ENCODE measurements around the gene C1orf159.

C1orf159 gene

DNA sequence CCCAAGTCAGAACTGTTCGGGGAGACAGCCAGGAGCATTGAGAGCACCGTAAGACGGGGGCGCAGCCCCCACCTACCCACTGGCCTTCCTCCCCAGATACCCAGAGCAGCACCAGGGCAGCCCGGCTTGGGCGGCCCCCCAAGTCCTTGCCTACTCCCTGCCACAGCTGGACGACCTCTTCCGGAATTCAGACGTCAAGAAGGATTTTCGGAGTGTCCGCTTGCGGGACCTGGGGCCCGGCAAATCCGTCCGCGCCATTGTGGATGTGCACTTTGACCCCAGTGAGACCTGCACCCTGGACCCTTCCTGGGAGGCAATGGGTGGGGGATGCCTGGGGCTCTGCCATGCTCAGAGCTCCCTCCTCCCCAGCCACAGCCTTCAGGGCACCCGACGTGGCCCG lies 68.5 kb downstream of the C1orf159 start:
- FAIRE-seq (no peak), DNase-seq (ENCODE audit: insufficient read length, low spot score) (no peak)
- TF ChIP-seq, protein P1, sequence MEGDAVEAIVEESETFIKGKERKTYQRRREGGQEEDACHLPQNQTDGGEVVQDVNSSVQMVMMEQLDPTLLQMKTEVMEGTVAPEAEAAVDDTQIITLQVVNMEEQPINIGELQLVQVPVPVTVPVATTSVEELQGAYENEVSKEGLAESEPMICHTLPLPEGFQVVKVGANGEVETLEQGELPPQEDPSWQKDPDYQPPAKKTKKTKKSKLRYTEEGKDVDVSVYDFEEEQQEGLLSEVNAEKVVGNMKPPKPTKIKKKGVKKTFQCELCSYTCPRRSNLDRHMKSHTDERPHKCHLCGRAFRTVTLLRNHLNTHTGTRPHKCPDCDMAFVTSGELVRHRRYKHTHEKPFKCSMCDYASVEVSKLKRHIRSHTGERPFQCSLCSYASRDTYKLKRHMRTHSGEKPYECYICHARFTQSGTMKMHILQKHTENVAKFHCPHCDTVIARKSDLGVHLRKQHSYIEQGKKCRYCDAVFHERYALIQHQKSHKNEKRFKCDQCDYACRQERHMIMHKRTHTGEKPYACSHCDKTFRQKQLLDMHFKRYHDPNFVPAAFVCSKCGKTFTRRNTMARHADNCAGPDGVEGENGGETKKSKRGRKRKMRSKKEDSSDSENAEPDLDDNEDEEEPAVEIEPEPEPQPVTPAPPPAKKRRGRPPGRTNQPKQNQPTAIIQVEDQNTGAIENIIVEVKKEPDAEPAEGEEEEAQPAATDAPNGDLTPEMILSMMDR (IDR thresholded peaks at IDR 0.05; ENCODE audit: insufficient read depth, missing control alignments): no peak

DNA sequence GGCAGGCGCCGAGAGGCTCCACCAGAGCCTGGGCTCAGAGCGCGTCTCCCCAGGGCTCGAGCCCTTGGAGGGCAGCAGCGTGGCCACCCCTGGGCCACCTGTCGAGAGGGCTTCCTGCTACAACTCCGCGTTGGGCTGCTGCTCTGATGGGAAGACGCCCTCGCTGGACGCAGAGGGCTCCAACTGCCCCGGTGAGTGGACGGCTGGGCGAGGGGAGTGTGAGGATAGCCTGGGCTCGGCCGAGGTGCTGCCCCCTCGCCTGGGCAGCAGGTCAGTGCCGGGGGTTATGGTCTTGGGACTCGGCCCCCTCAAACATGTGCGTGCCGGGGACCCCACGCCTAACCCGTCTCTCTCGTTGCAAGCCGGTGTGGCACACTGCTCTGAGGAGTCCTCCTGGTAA lies 69.1 kb downstream of the C1orf159 start:
- TF ChIP-seq, protein P1 (IDR thresholded peaks at IDR 0.05; ENCODE audit: insufficient read depth, missing control alignments): no peak
- FAIRE-seq: no peak
- DNase-seq (ENCODE audit: insufficient read length, low spot score): no peak

DNA sequence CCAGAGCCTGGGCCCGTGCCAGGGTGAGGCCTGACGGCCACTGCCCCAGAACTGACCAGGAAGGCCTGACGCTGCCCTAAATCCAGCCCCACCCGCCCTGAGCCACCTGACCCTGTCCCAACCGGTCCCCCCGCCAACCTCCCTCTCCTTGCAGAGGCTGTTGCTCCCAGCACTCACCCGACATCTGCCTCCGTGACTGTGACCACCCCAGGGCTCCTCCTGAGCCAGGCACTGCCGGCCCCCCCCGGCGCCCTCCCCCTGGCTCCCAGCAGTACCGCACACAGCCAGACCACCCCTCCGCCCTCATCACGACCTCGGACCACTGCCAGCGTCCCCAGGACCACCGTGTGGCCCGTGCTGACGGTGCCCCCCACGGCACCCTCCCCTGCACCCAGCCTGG lies 69.6 kb downstream of the C1orf159 start:
- DNase-seq (ENCODE audit: insufficient read length, low spot score) (no peak), FAIRE-seq (no peak)
- TF ChIP-seq, protein P1 (IDR thresholded peaks at IDR 0.05; ENCODE audit: insufficient read depth, missing control alignments): no peak

DNA sequence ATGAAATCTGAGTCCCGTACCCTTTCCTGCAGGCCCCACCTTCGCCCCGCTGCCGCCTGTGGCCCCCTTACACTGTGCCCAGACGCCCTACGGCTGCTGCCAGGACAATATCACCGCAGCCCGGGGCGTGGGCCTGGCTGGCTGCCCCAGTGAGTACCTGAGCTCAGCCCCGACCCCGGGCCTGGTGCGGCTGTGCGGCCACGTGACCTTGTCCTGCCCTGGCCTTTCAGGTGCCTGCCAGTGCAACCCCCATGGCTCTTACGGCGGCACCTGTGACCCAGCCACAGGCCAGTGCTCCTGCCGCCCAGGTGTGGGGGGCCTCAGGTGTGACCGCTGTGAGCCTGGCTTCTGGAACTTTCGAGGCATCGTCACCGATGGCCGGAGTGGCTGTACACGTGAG lies 70.8 kb downstream of the C1orf159 start:
- no peak for FAIRE-seq
- no peak for DNase-seq (ENCODE audit: insufficient read length, low spot score)

DNA sequence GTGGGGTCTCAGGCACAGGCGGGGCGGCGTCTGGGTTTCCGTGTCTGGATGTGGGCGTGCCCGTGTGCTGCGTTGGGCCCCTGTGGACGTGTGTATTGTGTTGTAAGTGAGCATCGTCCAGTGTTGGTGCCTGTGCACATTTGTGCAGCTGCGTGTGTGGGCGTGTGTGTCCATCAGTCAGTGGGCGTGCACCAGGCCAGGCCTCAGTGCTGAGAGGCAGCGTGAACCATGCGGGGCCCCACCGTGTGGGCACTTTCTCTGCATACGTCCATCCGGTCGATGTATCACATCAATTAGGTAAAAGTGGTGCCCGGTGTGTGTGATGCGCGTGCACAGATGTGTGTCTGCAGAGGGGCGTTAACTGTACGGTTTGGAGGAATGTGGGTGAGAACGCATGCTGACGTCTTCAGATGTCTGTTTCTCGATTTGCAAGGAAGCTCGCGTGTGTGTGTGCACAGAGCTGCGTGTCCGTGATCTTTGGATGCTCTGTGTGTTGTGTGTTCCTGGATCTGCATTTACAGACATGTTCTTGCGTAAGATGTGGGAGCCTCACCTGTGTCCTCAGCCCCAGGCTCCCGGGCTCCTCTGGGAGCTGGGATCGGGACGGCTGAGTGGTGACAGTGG lies 71.3 kb downstream of the C1orf159 start:
- no peak for FAIRE-seq
- DNase-seq (ENCODE audit: insufficient read length, low spot score): no peak

More for the DNA sequence above, 70.8 kb downstream of the C1orf159 start:
- TF ChIP-seq, protein P1 (IDR thresholded peaks at IDR 0.05; ENCODE audit: insufficient read depth, missing control alignments): no peak

DNA sequence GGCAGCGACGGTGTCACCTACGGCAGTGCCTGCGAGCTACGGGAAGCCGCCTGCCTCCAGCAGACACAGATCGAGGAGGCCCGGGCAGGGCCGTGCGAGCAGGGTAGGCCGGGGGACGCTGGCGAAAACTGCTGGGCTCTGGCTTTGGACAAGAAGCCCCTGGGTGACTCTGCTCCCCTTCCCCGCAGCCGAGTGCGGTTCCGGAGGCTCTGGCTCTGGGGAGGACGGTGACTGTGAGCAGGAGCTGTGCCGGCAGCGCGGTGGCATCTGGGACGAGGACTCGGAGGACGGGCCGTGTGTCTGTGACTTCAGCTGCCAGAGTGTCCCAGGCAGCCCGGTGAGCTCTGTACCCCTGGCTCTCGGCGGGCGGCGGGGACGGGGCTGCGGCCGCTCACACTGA lies 72.0 kb downstream of the C1orf159 start:
- FAIRE-seq: no peak
- DNase-seq (ENCODE audit: insufficient read length, low spot score): no peak
- TF ChIP-seq, protein P1 (IDR thresholded peaks at IDR 0.05; ENCODE audit: insufficient read depth, missing control alignments): no peak

More for the DNA sequence above, 71.3 kb downstream of the C1orf159 start:
- TF ChIP-seq, protein P1 (IDR thresholded peaks at IDR 0.05; ENCODE audit: insufficient read depth, missing control alignments): no peak

DNA sequence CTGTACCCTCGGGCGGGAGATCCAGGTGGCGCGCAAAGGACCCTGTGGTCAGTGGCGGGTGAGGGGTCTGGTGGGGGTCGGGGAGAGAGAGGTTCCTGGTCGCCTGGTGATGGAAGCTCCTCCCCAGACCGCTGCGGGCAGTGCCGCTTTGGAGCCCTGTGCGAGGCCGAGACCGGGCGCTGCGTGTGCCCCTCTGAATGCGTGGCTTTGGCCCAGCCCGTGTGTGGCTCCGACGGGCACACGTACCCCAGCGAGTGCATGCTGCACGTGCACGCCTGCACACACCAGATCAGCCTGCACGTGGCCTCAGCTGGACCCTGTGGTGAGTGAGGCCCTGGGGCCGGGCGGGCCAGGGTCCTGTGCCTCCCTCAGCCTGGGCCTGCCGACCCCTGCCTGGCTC lies 72.5 kb downstream of the C1orf159 start:
- TF ChIP-seq, protein P1 (IDR thresholded peaks at IDR 0.05; ENCODE audit: insufficient read depth, missing control alignments): no peak
- no peak for DNase-seq (ENCODE audit: insufficient read length, low spot score)
- FAIRE-seq: no peak

Data from D721Med (cell line).